Measurements from ENCODE around the gene GABBR2. TPM values are rescaled to one million over a fixed set of nuclear protein-coding genes. Genes with fewer than 3 reads are reported as not detected.
"Not testable (repeated sequence)": the region's sequence is repeated elsewhere in the genome, so short reads cannot be mapped to it uniquely, and the experiment has no call there.

The GABBR2 gene
- total RNA-seq, 1 experiment from 2014 or later: 0.33 TPM

GRCh38 chr9:98516897-98517503, 191.7 kb downstream of the GABBR2 start:
- no peaks in the 10 kb centered on the region for H3K4me1 Mint-ChIP-seq (ENCODE audit: low read depth, unreplicated experiment)
- H3K27me3 Mint-ChIP-seq (ENCODE audit: unreplicated experiment): peaks cover 56% of the 10 kb centered on the region
- no peaks in the 10 kb centered on the region for H3K36me3 Mint-ChIP-seq (ENCODE audit: insufficient read depth, unreplicated experiment)
- TF ChIP-seq CTCF (IDR thresholded peaks at IDR 0.05; ENCODE audit: unreplicated experiment): no peak
- CTCF ChIA-PET: no interaction called here
- H3K9me3 Mint-ChIP-seq (ENCODE audit: low read depth, unreplicated experiment): no peaks in the 10 kb centered on the region
- no peak for DNase-seq
- intact Hi-C loops (cut with micrococcal nuclease; ENCODE audit: unreplicated experiment): no loop called here
- H3K27ac Mint-ChIP-seq (ENCODE audit: unreplicated experiment): no peak overlapping the region
- no peak overlapping the region for H3K4me3 Mint-ChIP-seq (ENCODE audit: low read depth, unreplicated experiment)
- no TSS peak for BruUV-seq (replicated peaks)

- Mint-ChIP-seq H3K36me3 (ENCODE audit: insufficient read depth, unreplicated experiment) (no peaks in the 10 kb centered on the region), H3K4me3 (ENCODE audit: low read depth, unreplicated experiment) (no peak overlapping the region), H3K9me3 (ENCODE audit: low read depth, unreplicated experiment) (no peaks in the 10 kb centered on the region), H3K4me1 (ENCODE audit: low read depth, unreplicated experiment) (no peaks in the 10 kb centered on the region), H3K27ac (ENCODE audit: unreplicated experiment) (no peak overlapping the region), H3K27me3 (ENCODE audit: unreplicated experiment) (peaks cover 53% of the 10 kb centered on the region)
- BruUV-seq (replicated peaks): no TSS peak
- TF ChIP-seq CTCF (IDR thresholded peaks at IDR 0.05; ENCODE audit: unreplicated experiment): no peak
- CTCF ChIA-PET: no interaction called here
- no peak for DNase-seq
- intact Hi-C loops (cut with micrococcal nuclease; ENCODE audit: unreplicated experiment): no loop called here
Measured at GRCh38 chr9:98516205-98516896, 192.4 kb downstream of the GABBR2 start.

GRCh38 chr9:98515506-98516204, 193.1 kb downstream of the GABBR2 start:
- CTCF ChIA-PET: no interaction called here
- no peaks in the 10 kb centered on the region for H3K36me3 Mint-ChIP-seq (ENCODE audit: insufficient read depth, unreplicated experiment)

GRCh38 chr9:98514841-98515240, 193.9 kb downstream of the GABBR2 start:
- Mint-ChIP-seq H3K27me3 (ENCODE audit: unreplicated experiment) (peaks cover 40% of the 10 kb centered on the region), H3K4me3 (ENCODE audit: low read depth, unreplicated experiment) (no peak overlapping the region), H3K27ac (ENCODE audit: unreplicated experiment) (no peak overlapping the region), H3K4me1 (ENCODE audit: low read depth, unreplicated experiment) (no peaks in the 10 kb centered on the region), H3K9me3 (ENCODE audit: low read depth, unreplicated experiment) (no peaks in the 10 kb centered on the region), H3K36me3 (ENCODE audit: insufficient read depth, unreplicated experiment) (no peaks in the 10 kb centered on the region)
- TF ChIP-seq CTCF (IDR thresholded peaks at IDR 0.05; ENCODE audit: unreplicated experiment): no peak
- CTCF ChIA-PET: no interaction called here
- BruUV-seq (replicated peaks): no TSS peak
- DNase-seq: no peak
- intact Hi-C loops (cut with micrococcal nuclease; ENCODE audit: unreplicated experiment): no loop called here

More at GRCh38 chr9:98515506-98516204, 193.1 kb downstream of the GABBR2 start:
- intact Hi-C loops (cut with micrococcal nuclease; ENCODE audit: unreplicated experiment): no loop called here
- peaks cover 46% of the 10 kb centered on the region for H3K27me3 Mint-ChIP-seq (ENCODE audit: unreplicated experiment)
- H3K4me1 Mint-ChIP-seq (ENCODE audit: low read depth, unreplicated experiment): no peaks in the 10 kb centered on the region
- no peak for DNase-seq
- no peaks in the 10 kb centered on the region for H3K9me3 Mint-ChIP-seq (ENCODE audit: low read depth, unreplicated experiment)
- H3K27ac Mint-ChIP-seq (ENCODE audit: unreplicated experiment): no peak overlapping the region
- no peak overlapping the region for H3K4me3 Mint-ChIP-seq (ENCODE audit: low read depth, unreplicated experiment)
- TF ChIP-seq CTCF (IDR thresholded peaks at IDR 0.05; ENCODE audit: unreplicated experiment): no peak
- no TSS peak for BruUV-seq (replicated peaks)

- H3K4me1 Mint-ChIP-seq (ENCODE audit: low read depth, unreplicated experiment); H3K36me3 Mint-ChIP-seq (ENCODE audit: insufficient read depth, unreplicated experiment); DNase-seq; BruUV-seq (replicated peaks); H3K9me3 Mint-ChIP-seq (ENCODE audit: low read depth, unreplicated experiment); H3K4me3 Mint-ChIP-seq (ENCODE audit: low read depth, unreplicated experiment); intact Hi-C loops (cut with micrococcal nuclease; ENCODE audit: unreplicated experiment); H3K27ac Mint-ChIP-seq (ENCODE audit: unreplicated experiment); CTCF ChIA-PET: not testable (repeated sequence)
- H3K27me3 Mint-ChIP-seq (ENCODE audit: unreplicated experiment): peaks cover 40% of the 10 kb centered on the region
Measured at GRCh38 chr9:98508217-98508919, 200.4 kb downstream of the GABBR2 start.
